SK-N-SH (cell line): ENCODE measurements around the gene SIK2. TPM values are rescaled to one million over a fixed set of nuclear protein-coding genes. Genes with fewer than 3 reads are reported as not detected.

Experiments
- CTCF ChIA-PET: fragments of 300-600, 350-600 bp; formaldehyde crosslinking; extraction: SDS; loops from one replicate; lab custom pipeline; 2021; lab: Yijun Ruan, JAX
- POLR2A ChIA-PET: fragments of 350-600 bp; sonication (Branson Sonifier 250); formaldehyde crosslinking; extraction: SDS; loops from one replicate; lab custom pipeline; 2020; ENCODE audit warnings: antibody characterized with exemption, inconsistent platforms; lab: Yijun Ruan, JAX
- DNase-seq: peaks from one replicate; pipeline ENCODE4 v3.0.0; 2012
- H2AFZ ChIP-seq: fragments of 200-600 bp; sonication (generic); 2 replicates; pipeline ENCODE4 v1.8.1; 2016; ENCODE audit warnings: antibody characterized with exemption, mild to moderate bottlenecking, low read depth
- H3F3A ChIP-seq: fragments of 200-600 bp; sonication (generic); replicated peaks from 2 replicates; pipeline ENCODE3; 2016; ENCODE audit warnings: antibody characterized with exemption, mild to moderate bottlenecking; ENCODE audit not compliant: insufficient read depth
- H3K27ac ChIP-seq, 2 experiments: fragments of 200-500 bp in 1 of 2; fragments of 200-600 bp in 1 of 2; sonication (Bioruptor generic) in 1 of 2; sonication (generic), shearing (Covaris generic) in 1 of 2; 2 replicates each; pipeline versions ENCODE4 v1.5.1 to v1.6.1; 2014 to 2016; ENCODE audit warnings: low read depth in 2 of 2, inconsistent platforms in 1 of 2, low read length in 1 of 2, mild to moderate bottlenecking in 1 of 2, mixed read lengths in 1 of 2
- H3K27me3 ChIP-seq: fragments of 200-600 bp; sonication (generic), shearing (Covaris generic); 2 replicates; pipeline ENCODE4 v1.6.1; 2016; ENCODE audit warnings: mixed run types; ENCODE audit not compliant: insufficient read depth
- H3K36me3 ChIP-seq, 2 experiments: fragments of 200-500 bp in 1 of 2; fragments of 200-600 bp in 1 of 2; sonication (Bioruptor generic) in 1 of 2; sonication (generic) in 1 of 2; replicated peaks in 1 of 2; 2 replicates each; pipeline versions ENCODE3 to v1.5.1; 2014 to 2016; ENCODE audit warnings: low read length in 1 of 2, mild to moderate bottlenecking in 1 of 2; ENCODE audit not compliant: insufficient read depth in 2 of 2, control insufficient read depth in 1 of 2
- H3K4me1 ChIP-seq, 2 experiments: fragments of 200-500 bp in 1 of 2; fragments of 200-600 bp in 1 of 2; sonication (Bioruptor generic) in 1 of 2; sonication (generic), shearing (Covaris generic) in 1 of 2; 2 replicates each; pipeline versions ENCODE4 v1.5.1 to v1.6.1; 2014 to 2016; ENCODE audit warnings: low read depth in 1 of 2, low read length in 1 of 2, mixed run types in 1 of 2; ENCODE audit not compliant: insufficient read depth in 2 of 2, control insufficient read depth in 1 of 2
- H3K4me2 ChIP-seq: fragments of 200-600 bp; sonication (generic), shearing (Covaris generic); 2 replicates; pipeline ENCODE4 v1.6.1; 2017; ENCODE audit warnings: mixed run types
- H3K4me3 ChIP-seq, 2 experiments: fragments of 200-500 bp in 1 of 2; fragments of 200-600 bp in 1 of 2; sonication (Bioruptor generic) in 1 of 2; sonication (generic), shearing (Covaris generic) in 1 of 2; 2 replicates each; pipeline versions ENCODE4 v1.5.1 to v1.8.1; 2014 to 2016; ENCODE audit warnings: low read depth in 2 of 2, inconsistent platforms in 1 of 2, low read length in 1 of 2, mild to moderate bottlenecking in 1 of 2, mixed read lengths in 1 of 2, moderate library complexity in 1 of 2
- H3K79me2 ChIP-seq: fragments of 200-600 bp; sonication (generic); 2 replicates; pipeline ENCODE4 v1.8.1; 2017; ENCODE audit warnings: mild to moderate bottlenecking; ENCODE audit not compliant: insufficient read depth
- H3K9ac ChIP-seq: fragments of 200-600 bp; sonication (generic); 2 replicates; pipeline ENCODE4 v1.6.1; 2017; ENCODE audit warnings: mixed run types
- H3K9me2 ChIP-seq: fragments of 200-600 bp; sonication (generic); 2 replicates; pipeline ENCODE4 v1.6.1; 2017; ENCODE audit warnings: mixed run types
- H3K9me3 ChIP-seq: fragments of 200-600 bp; sonication (generic); 2 replicates; pipeline ENCODE4 v1.6.1; 2017; ENCODE audit warnings: mixed run types, mild to moderate bottlenecking, moderate library complexity
- H4K20me1 ChIP-seq: fragments of 200-600 bp; sonication (generic); 2 replicates; pipeline ENCODE4 v1.6.1; 2017; ENCODE audit warnings: mild to moderate bottlenecking, mixed run types; ENCODE audit not compliant: insufficient read depth
- ELF1 ChIP-seq: IDR thresholded peaks from 2 replicates; pipeline ENCODE4 v1.4.0; 2012
- FOXJ3 ChIP-seq: sonication (generic); formaldehyde crosslinking; IDR thresholded peaks from 2 replicates; pipeline ENCODE4 v1.5.1; 2020; ENCODE audit warnings: mild to moderate bottlenecking, missing genetic modification reagents
- JUND ChIP-seq: IDR thresholded peaks from 2 replicates; pipeline ENCODE4 v1.4.0; 2012
- POLR2AphosphoS5 ChIP-seq: IDR thresholded peaks from 2 replicates; pipeline ENCODE4 v1.6.1; 2012; ENCODE audit warnings: low read depth, low read length
- RCOR1 ChIP-seq: fragments of 150-350 bp; IDR thresholded peaks from 2 replicates; pipeline ENCODE4 v1.6.1; 2017; ENCODE audit warnings: antibody characterized with exemption, low read length
- SMC3 ChIP-seq: IDR thresholded peaks from 2 replicates; pipeline ENCODE4 v1.6.1; 2012; ENCODE audit warnings: low read depth, low read length, improper control_type of control experiment
- TEAD4 ChIP-seq: IDR thresholded peaks from 2 replicates; pipeline ENCODE4 v1.4.0; 2012; ENCODE audit warnings: mild to moderate bottlenecking, borderline replicate concordance; ENCODE audit not compliant: insufficient read depth
- WGBS: methylation state at CpG from one replicate; pipeline ENCODE4 v1.1.6; 2017; ENCODE audit warnings: low lambda C conversion rate; 5-methylcytosine and 5-hydroxymethylcytosine counted together
- polyA plus RNA-seq, 3 experiments: library from polyadenylated mRNA; depleted of rRNA; stranded (reverse); fragments of >200 nt; gene quantifications; 2 replicates each; pipeline ENCODE4 v1.2.3, GENCODE V29; 2012
- TF ChIP-seq, protein P1 (sequence below): IDR thresholded peaks from 2 replicates; pipeline ENCODE4 v1.4.0; 2012; ENCODE audit warnings: low read depth, borderline replicate concordance
- TF ChIP-seq, protein P2 (sequence below): IDR thresholded peaks from 2 replicates; pipeline ENCODE4 v1.4.0; 2012; ENCODE audit warnings: low read depth
- TF ChIP-seq, protein P3 (sequence below): IDR thresholded peaks from 2 replicates; pipeline ENCODE4 v1.4.0; 2012; ENCODE audit warnings: low read depth, borderline replicate concordance

SIK2 gene
- polyA plus RNA-seq, 1 of the 3 experiments (the other 2 are of a cell fraction), result 8.9 TPM

DNA sequence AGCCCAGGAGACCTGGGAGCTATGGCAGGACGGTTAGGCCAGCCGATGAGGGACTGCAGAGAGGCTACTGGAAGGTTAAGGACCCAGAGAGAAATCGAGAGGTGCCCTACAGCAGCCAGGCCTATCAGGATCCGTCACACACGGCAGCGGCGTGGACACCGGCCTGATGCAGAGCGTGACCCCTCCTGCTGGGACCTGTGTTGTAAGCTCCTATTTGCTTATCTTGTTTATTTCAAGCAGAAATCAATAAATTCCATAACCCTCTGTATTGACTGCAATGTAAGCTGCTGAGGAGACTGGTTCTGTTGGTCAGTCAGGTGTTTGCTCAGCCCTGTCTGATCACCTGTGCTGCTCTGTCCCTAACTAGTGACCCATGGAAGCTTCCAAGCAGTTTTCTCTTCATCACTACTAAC lies 124.1 kb downstream of the SIK2 start:
- POLR2A ChIA-PET, result no interaction called here
- Histone ChIP-seq H3K27ac (no peak overlapping the region), H2AFZ (no peak overlapping the region), H3K9ac (no peak overlapping the region), H3K36me3 (peaks cover 29 to 65% of the 10 kb centered on the region in 2 experiments), H3K4me1 (peaks cover 4 to 41% of the 10 kb centered on the region in 2 experiments; a peak in 1 of 4 replicates), H3K9me3 (no peaks in the 10 kb centered on the region), H3K4me3 (no peak overlapping the region), H4K20me1 (no peaks in the 10 kb centered on the region), H3K27me3 (no peaks in the 10 kb centered on the region), H3K9me2 (no peaks in the 10 kb centered on the region), H3K79me2 (no peaks in the 10 kb centered on the region), H3F3A (peaks cover 6% of the 10 kb centered on the region), H3K4me2 (no peak overlapping the region)
- TF ChIP-seq, protein P1, sequence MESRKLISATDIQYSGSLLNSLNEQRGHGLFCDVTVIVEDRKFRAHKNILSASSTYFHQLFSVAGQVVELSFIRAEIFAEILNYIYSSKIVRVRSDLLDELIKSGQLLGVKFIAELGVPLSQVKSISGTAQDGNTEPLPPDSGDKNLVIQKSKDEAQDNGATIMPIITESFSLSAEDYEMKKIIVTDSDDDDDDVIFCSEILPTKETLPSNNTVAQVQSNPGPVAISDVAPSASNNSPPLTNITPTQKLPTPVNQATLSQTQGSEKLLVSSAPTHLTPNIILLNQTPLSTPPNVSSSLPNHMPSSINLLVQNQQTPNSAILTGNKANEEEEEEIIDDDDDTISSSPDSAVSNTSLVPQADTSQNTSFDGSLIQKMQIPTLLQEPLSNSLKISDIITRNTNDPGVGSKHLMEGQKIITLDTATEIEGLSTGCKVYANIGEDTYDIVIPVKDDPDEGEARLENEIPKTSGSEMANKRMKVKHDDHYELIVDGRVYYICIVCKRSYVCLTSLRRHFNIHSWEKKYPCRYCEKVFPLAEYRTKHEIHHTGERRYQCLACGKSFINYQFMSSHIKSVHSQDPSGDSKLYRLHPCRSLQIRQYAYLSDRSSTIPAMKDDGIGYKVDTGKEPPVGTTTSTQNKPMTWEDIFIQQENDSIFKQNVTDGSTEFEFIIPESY, result no peak
- no peak for DNase-seq
- 99% methylated on average over 7 of the region's 9 CpGs for WGBS
- CTCF ChIA-PET, result interaction anchor here (1.7 kb wide), 1 partner anchor 51 kb away, joined by 6 read pairs; no protein-coding TSS in a partner anchor

DNA sequence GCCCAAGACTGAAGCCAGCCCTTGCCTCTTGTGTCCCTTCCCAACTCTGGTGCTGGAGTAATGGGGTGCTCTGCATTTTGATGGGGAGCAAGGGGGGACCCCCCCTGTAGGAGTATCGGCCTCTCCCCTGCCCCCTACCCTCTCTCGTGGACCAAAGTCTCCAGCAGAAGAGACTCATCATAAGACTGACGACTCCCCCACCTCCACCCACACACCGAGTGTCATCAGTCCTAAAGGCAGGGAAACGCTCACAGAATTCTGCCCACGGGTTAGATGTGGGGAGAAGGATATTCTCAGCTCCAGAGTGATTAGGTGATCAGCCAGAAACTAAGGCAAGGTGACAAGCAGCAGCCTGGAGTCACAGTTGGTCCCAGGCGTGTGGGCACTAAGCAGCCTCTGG lies 125.2 kb downstream of the SIK2 start:
- POLR2A ChIA-PET, result no interaction called here
- TF ChIP-seq, protein P2, sequence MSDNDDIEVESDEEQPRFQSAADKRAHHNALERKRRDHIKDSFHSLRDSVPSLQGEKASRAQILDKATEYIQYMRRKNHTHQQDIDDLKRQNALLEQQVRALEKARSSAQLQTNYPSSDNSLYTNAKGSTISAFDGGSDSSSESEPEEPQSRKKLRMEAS, result no peak
- TF ChIP-seq JUND (no peak), ELF1 (no peak), FOXJ3 (no peak), SMC3 (no peak), RCOR1 (no peak), TEAD4 (no peak), POLR2AphosphoS5 (no peak)
- TF ChIP-seq, protein P3, sequence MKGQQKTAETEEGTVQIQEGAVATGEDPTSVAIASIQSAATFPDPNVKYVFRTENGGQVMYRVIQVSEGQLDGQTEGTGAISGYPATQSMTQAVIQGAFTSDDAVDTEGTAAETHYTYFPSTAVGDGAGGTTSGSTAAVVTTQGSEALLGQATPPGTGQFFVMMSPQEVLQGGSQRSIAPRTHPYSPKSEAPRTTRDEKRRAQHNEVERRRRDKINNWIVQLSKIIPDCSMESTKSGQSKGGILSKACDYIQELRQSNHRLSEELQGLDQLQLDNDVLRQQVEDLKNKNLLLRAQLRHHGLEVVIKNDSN, result no peak
- no peaks in the 10 kb centered on the region for H3K9me3 ChIP-seq
- no peak overlapping the region for H3K4me3 ChIP-seq
- H3F3A ChIP-seq, result peaks cover 6% of the 10 kb centered on the region
- no peak overlapping the region for H3K27ac ChIP-seq
- no peaks in the 10 kb centered on the region for H3K79me2 ChIP-seq
- no peak overlapping the region for H2AFZ ChIP-seq
- no peak overlapping the region for H3K4me2 ChIP-seq
- H3K4me1 ChIP-seq, result peaks cover 6 to 46% of the 10 kb centered on the region in 2 experiments; a peak in 2 of 4 replicates
- no peaks in the 10 kb centered on the region for H3K9me2 ChIP-seq
- CTCF ChIA-PET, result no interaction called here
- no peaks in the 10 kb centered on the region for H3K27me3 ChIP-seq
- H3K9ac ChIP-seq, result no peak overlapping the region
- 86% methylated on average over 7 of the region's 7 CpGs for WGBS
- H4K20me1 ChIP-seq, result no peaks in the 10 kb centered on the region
- DNase-seq, result no peak
- H3K36me3 ChIP-seq, result peaks cover 20 to 54% of the 10 kb centered on the region in 2 experiments
